HCT116 (cell line): Measurements from ENCODE around the gene BCKDHB. TPM values are rescaled to one million over a fixed set of nuclear protein-coding genes. Genes with fewer than 3 reads are reported as not detected.

Experiments
- ATAC-seq: fragments of 200-7000 bp; cut with Tn5 transposase; 2 replicates; pipeline ENCODE4 v1.9.1; 2020; ENCODE audit warnings: mild to moderate bottlenecking, moderate library complexity
- BruUV-seq: library from RNA; stranded (reverse); fragments of 400-500 nt; replicated peaks from 2 replicates; lab custom pipeline; 2021; lab: Mats Ljungman, UMichigan
- CTCF ChIA-PET: fragments of 300-600 bp; sonication (Branson Sonifier 250); formaldehyde crosslinking; loops from one replicate; lab custom pipeline; 2021; ENCODE audit warnings: antibody characterized with exemption; lab: Charles Lee
- POLR2A ChIA-PET: fragments of 300-600, 350-600 bp; sonication (Branson Sonifier 250); formaldehyde crosslinking; loops from one replicate; lab custom pipeline; 2021; ENCODE audit warnings: antibody characterized with exemption; lab: Charles Lee
- RAD21 ChIA-PET, 2 experiments: fragments of 300-600 bp; sonication (Branson Sonifier 250); formaldehyde crosslinking; loops; one replicate each; lab custom pipeline; 2023; ENCODE audit warnings: low total read pairs in 2 of 2; ENCODE audit not compliant: uncharacterized antibody in 2 of 2, unreplicated experiment in 2 of 2, low non-redundant PET in 1 of 2; lab: Charles Lee
- DNase-seq: peaks from one replicate; pipeline ENCODE4 v3.0.0-alpha.2; 2010; ENCODE audit warnings: low read depth, low spot score
- H2AFZ ChIP-seq: fragments of 200-600 bp; shearing (Covaris generic), sonication (generic); 2 replicates; pipeline ENCODE4 v1.6.1; 2017; ENCODE audit warnings: low read depth, mixed run types, mixed read lengths, antibody characterized with exemption, low read length; ENCODE audit not compliant: poor library complexity, severe bottlenecking
- H3K27ac ChIP-seq: 2 replicates; pipeline ENCODE4 v1.5.1; 2012; ENCODE audit warnings: low read depth, low read length
- H3K27me3 ChIP-seq: fragments of 200-600 bp; sonication (generic); 2 replicates; pipeline ENCODE4 v1.6.1; 2016; ENCODE audit warnings: mixed run types, low read length, mixed read lengths; ENCODE audit not compliant: insufficient read depth
- H3K36me3 ChIP-seq, 2 experiments: fragments of 200-500 bp in 1 of 2; fragments of 200-600 bp in 1 of 2; sonication (Bioruptor generic) in 1 of 2; sonication (generic) in 1 of 2; 2 replicates each; pipeline versions ENCODE4 v1.5.1 to v1.6.1; 2014 to 2016; ENCODE audit warnings: low read length in 2 of 2, inconsistent platforms in 1 of 2, mixed read lengths in 1 of 2, mixed run types in 1 of 2; ENCODE audit not compliant: insufficient read depth in 2 of 2, control insufficient read depth in 1 of 2
- H3K4me1 ChIP-seq, 2 experiments: fragments of 200-600 bp in 1 of 2; sonication (generic) in 1 of 2; 2 replicates each; pipeline versions ENCODE4 v1.5.1 to v1.6.1; 2012 to 2017; ENCODE audit warnings: low read length in 2 of 2, inconsistent platforms in 1 of 2, mild to moderate bottlenecking in 1 of 2, mixed read lengths in 1 of 2, mixed run types in 1 of 2, moderate library complexity in 1 of 2; ENCODE audit not compliant: insufficient read depth in 2 of 2, control insufficient read depth in 1 of 2
- H3K4me2 ChIP-seq: fragments of 200-600 bp; sonication (generic); 2 replicates; pipeline ENCODE4 v1.6.1; 2017; ENCODE audit warnings: mixed run types, low read length, mixed read lengths
- H3K4me3 ChIP-seq, 2 experiments: fragments of 200-600 bp in 1 of 2; sonication (generic) in 1 of 2; replicated peaks in 1 of 2; 2 replicates each; pipeline ENCODE4 v1.5.1; 2011 to 2016; ENCODE audit warnings: low read length in 2 of 2, control low read depth in 1 of 2, low read depth in 1 of 2, mild to moderate bottlenecking in 1 of 2, mixed read lengths in 1 of 2, mixed run types in 1 of 2
- H3K79me2 ChIP-seq: fragments of 200-600 bp; sonication (generic); 2 replicates; pipeline ENCODE4 v1.6.1; 2017; ENCODE audit warnings: mild to moderate bottlenecking, mixed run types, low read length, moderate library complexity, mixed read lengths; ENCODE audit not compliant: insufficient read depth
- H3K9ac ChIP-seq: fragments of 200-600 bp; sonication (generic); 2 replicates; pipeline ENCODE4 v1.6.1; 2016; ENCODE audit warnings: low read length, mixed read lengths
- H3K9me2 ChIP-seq: fragments of 200-600 bp; sonication (generic), shearing (Covaris generic); 2 replicates; pipeline ENCODE4 v1.6.1; 2017; ENCODE audit warnings: mixed run types, mild to moderate bottlenecking, moderate library complexity; ENCODE audit not compliant: insufficient read depth
- H3K9me3 ChIP-seq, 2 experiments: fragments of 200-500 bp in 1 of 2; fragments of 200-600 bp in 1 of 2; sonication (Bioruptor generic) in 1 of 2; sonication (generic) in 1 of 2; 2 replicates each; pipeline ENCODE4 v1.6.1; 2014 to 2017; ENCODE audit warnings: low read length in 2 of 2, mixed read lengths in 2 of 2, inconsistent platforms in 1 of 2, low read depth in 1 of 2, mild to moderate bottlenecking in 1 of 2, mixed run types in 1 of 2, moderate library complexity in 1 of 2; ENCODE audit not compliant: control insufficient read depth in 1 of 2, insufficient read depth in 1 of 2
- H4K20me1 ChIP-seq: fragments of 200-600 bp; sonication (generic), shearing (Covaris generic); 2 replicates; pipeline ENCODE4 v1.6.1; 2017; ENCODE audit warnings: mixed run types, mild to moderate bottlenecking, moderate library complexity; ENCODE audit not compliant: insufficient read depth
- ELF1 ChIP-seq: IDR thresholded peaks from 2 replicates; pipeline ENCODE4 v1.6.1; 2012; ENCODE audit warnings: low read depth, borderline replicate concordance
- EZH2 ChIP-seq: fragments of 200-600 bp; sonication (generic); IDR thresholded peaks from 2 replicates; pipeline ENCODE4 v1.6.1; 2017; ENCODE audit warnings: antibody characterized with exemption, mixed run types
- FOSL1 ChIP-seq: IDR thresholded peaks from 2 replicates; pipeline ENCODE4 v1.6.1; 2012; ENCODE audit warnings: low read depth
- JUND ChIP-seq: IDR thresholded peaks from 2 replicates; pipeline ENCODE4 v1.6.1; 2012
- POLR2AphosphoS5 ChIP-seq: IDR thresholded peaks from 2 replicates; pipeline ENCODE4 v1.6.1; 2011; ENCODE audit warnings: mild to moderate bottlenecking, low read depth, low read length, moderate library complexity
- SIN3A ChIP-seq: IDR thresholded peaks from 2 replicates; pipeline ENCODE4 v1.6.1; 2012; ENCODE audit warnings: low read depth
- SP1 ChIP-seq: IDR thresholded peaks from 2 replicates; pipeline ENCODE4 v1.6.1; 2012; ENCODE audit warnings: low read depth
- SRF ChIP-seq: IDR thresholded peaks from 2 replicates; pipeline ENCODE4 v1.6.1; 2012; ENCODE audit warnings: low read depth
- YY1 ChIP-seq: IDR thresholded peaks from 2 replicates; pipeline ENCODE4 v1.6.1; 2011; ENCODE audit warnings: low read length, low read depth, moderate library complexity, mild to moderate bottlenecking; ENCODE audit not compliant: insufficient replicate concordance; ENCODE audit errors: extremely low read depth
- ZFX ChIP-seq: fragments of 450-650 bp; IDR thresholded peaks from 2 replicates; pipeline ENCODE4 v1.6.1; 2017
- ZNF274 ChIP-seq: fragments of 200-500 bp; sonication (Bioruptor generic); IDR thresholded peaks from 2 replicates; pipeline ENCODE4 v1.6.1; 2014; ENCODE audit warnings: mild to moderate bottlenecking, low read depth, low read length, inconsistent platforms
- intact Hi-C: fragments of 100-400 bp; cut with micrococcal nuclease; formaldehyde crosslinking; loops from 2 replicates; pipeline ENCODE4 v1.10.0; 2022
- total RNA-seq: library from RNA; stranded (reverse); gene quantifications from one replicate; pipeline ENCODE4 v1.2.1, GENCODE V29; 2021; ENCODE audit not compliant: unreplicated experiment
- TF ChIP-seq, protein P1 (sequence below): IDR thresholded peaks from 2 replicates; pipeline ENCODE4 v1.6.1; 2011; ENCODE audit warnings: mild to moderate bottlenecking, low read length, moderate library complexity; ENCODE audit not compliant: insufficient replicate concordance; ENCODE audit errors: extremely low read depth
- TF ChIP-seq, protein P2 (sequence below): IDR thresholded peaks from 2 replicates; pipeline ENCODE4 v1.6.1; 2012
- TF ChIP-seq, protein P3 (sequence below), 3 experiments: fragments of 200-600 bp in 1 of 3; sonication (generic) in 1 of 3; IDR thresholded peaks in 2 of 3; conservative IDR thresholded peaks in 1 of 3; 2 replicates each; pipeline ENCODE4 v1.5.1; 2012 to 2017; ENCODE audit warnings: low read depth in 2 of 3, low read length in 2 of 3, antibody characterized with exemption in 1 of 3, borderline replicate concordance in 1 of 3, control low read depth in 1 of 3, mild to moderate bottlenecking in 1 of 3, mixed read lengths in 1 of 3, mixed run types in 1 of 3, moderate library complexity in 1 of 3; ENCODE audit not compliant: insufficient read depth in 1 of 3
- TF ChIP-seq, protein P4 (sequence below): IDR thresholded peaks from 2 replicates; pipeline ENCODE4 v1.6.1; 2012; ENCODE audit warnings: low read depth
- TF ChIP-seq, protein P5 (sequence below): IDR thresholded peaks from 2 replicates; pipeline ENCODE4 v1.6.1; 2012

Gene BCKDHB
- total RNA-seq, 1 experiment from 2014 or later: 11.2 TPM

DNA sequence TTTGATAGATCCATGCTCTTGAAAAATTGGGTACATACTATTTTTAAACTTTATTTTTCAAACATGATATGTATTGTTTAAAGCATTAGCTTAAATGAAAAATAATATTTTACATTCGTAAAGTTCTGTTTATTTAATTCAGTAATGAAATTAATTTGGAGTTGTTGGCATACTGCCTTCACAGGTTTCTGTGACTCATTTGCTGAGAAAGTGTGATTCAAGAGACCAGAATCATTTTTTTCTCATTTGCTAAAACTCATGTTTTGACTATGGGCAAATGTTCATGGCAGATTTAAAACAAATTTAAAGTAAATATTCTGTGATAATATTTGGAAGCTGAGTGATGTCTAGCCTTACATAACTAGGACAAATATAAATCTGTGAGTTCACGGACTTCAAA is 230.4 kb downstream of the BCKDHB start:
- H3K79me2 ChIP-seq: no peaks in the 10 kb centered on the region
- no peaks in the 10 kb centered on the region for H3K36me3 ChIP-seq
- POLR2A ChIA-PET: no interaction called here
- H3K9me2 ChIP-seq: no peaks in the 10 kb centered on the region
- no peak for TF ChIP-seq YY1
- TF ChIP-seq, protein P1, sequence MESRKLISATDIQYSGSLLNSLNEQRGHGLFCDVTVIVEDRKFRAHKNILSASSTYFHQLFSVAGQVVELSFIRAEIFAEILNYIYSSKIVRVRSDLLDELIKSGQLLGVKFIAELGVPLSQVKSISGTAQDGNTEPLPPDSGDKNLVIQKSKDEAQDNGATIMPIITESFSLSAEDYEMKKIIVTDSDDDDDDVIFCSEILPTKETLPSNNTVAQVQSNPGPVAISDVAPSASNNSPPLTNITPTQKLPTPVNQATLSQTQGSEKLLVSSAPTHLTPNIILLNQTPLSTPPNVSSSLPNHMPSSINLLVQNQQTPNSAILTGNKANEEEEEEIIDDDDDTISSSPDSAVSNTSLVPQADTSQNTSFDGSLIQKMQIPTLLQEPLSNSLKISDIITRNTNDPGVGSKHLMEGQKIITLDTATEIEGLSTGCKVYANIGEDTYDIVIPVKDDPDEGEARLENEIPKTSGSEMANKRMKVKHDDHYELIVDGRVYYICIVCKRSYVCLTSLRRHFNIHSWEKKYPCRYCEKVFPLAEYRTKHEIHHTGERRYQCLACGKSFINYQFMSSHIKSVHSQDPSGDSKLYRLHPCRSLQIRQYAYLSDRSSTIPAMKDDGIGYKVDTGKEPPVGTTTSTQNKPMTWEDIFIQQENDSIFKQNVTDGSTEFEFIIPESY: no peak
- TF ChIP-seq, protein P2, sequence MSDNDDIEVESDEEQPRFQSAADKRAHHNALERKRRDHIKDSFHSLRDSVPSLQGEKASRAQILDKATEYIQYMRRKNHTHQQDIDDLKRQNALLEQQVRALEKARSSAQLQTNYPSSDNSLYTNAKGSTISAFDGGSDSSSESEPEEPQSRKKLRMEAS: no peak
- TF ChIP-seq ZFX: no peak
- TF ChIP-seq SRF: no peak
- TF ChIP-seq ZNF274: no peak
- TF ChIP-seq, protein P3, sequence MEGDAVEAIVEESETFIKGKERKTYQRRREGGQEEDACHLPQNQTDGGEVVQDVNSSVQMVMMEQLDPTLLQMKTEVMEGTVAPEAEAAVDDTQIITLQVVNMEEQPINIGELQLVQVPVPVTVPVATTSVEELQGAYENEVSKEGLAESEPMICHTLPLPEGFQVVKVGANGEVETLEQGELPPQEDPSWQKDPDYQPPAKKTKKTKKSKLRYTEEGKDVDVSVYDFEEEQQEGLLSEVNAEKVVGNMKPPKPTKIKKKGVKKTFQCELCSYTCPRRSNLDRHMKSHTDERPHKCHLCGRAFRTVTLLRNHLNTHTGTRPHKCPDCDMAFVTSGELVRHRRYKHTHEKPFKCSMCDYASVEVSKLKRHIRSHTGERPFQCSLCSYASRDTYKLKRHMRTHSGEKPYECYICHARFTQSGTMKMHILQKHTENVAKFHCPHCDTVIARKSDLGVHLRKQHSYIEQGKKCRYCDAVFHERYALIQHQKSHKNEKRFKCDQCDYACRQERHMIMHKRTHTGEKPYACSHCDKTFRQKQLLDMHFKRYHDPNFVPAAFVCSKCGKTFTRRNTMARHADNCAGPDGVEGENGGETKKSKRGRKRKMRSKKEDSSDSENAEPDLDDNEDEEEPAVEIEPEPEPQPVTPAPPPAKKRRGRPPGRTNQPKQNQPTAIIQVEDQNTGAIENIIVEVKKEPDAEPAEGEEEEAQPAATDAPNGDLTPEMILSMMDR (IDR thresholded peaks at IDR 0.05 in 2 of 3, conservative IDR thresholded peaks at IDR 0.05 in 1 of 3; ENCODE audit: borderline replicate concordance in 1 of 3, insufficient read depth in 1 of 3, low read depth in 2 of 3, low read length in 2 of 3): no peak
- no peak for TF ChIP-seq FOSL1
- TF ChIP-seq EZH2: no peak
- TF ChIP-seq SP1: no peak
- no peak for TF ChIP-seq JUND
- TF ChIP-seq, protein P4, sequence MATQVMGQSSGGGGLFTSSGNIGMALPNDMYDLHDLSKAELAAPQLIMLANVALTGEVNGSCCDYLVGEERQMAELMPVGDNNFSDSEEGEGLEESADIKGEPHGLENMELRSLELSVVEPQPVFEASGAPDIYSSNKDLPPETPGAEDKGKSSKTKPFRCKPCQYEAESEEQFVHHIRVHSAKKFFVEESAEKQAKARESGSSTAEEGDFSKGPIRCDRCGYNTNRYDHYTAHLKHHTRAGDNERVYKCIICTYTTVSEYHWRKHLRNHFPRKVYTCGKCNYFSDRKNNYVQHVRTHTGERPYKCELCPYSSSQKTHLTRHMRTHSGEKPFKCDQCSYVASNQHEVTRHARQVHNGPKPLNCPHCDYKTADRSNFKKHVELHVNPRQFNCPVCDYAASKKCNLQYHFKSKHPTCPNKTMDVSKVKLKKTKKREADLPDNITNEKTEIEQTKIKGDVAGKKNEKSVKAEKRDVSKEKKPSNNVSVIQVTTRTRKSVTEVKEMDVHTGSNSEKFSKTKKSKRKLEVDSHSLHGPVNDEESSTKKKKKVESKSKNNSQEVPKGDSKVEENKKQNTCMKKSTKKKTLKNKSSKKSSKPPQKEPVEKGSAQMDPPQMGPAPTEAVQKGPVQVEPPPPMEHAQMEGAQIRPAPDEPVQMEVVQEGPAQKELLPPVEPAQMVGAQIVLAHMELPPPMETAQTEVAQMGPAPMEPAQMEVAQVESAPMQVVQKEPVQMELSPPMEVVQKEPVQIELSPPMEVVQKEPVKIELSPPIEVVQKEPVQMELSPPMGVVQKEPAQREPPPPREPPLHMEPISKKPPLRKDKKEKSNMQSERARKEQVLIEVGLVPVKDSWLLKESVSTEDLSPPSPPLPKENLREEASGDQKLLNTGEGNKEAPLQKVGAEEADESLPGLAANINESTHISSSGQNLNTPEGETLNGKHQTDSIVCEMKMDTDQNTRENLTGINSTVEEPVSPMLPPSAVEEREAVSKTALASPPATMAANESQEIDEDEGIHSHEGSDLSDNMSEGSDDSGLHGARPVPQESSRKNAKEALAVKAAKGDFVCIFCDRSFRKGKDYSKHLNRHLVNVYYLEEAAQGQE: no peak
- TF ChIP-seq SIN3A: no peak
- no peak for TF ChIP-seq POLR2AphosphoS5
- TF ChIP-seq, protein P5, sequence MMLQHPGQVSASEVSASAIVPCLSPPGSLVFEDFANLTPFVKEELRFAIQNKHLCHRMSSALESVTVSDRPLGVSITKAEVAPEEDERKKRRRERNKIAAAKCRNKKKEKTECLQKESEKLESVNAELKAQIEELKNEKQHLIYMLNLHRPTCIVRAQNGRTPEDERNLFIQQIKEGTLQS: no peak
- TF ChIP-seq ELF1: no peak
- TF ChIP-seq, all 23 proteins: peak for 0
- no peak overlapping the region for H3K27ac ChIP-seq
- CTCF ChIA-PET: no interaction called here
- no peak overlapping the region for H3K4me2 ChIP-seq
- H3K4me1 ChIP-seq: no peaks in the 10 kb centered on the region
- H3K9me3 ChIP-seq: no peaks in the 10 kb centered on the region
- RAD21 ChIA-PET: no interaction called here
- no peaks in the 10 kb centered on the region for H3K27me3 ChIP-seq
- H2AFZ ChIP-seq: no peak overlapping the region
- DNase-seq: no peak
- BruUV-seq: no TSS peak
- no peak for ATAC-seq
- intact Hi-C loops: loop anchor here (5.0 to 10.0 kb wide), 3 partner anchors 120 to 1415 kb away; partner anchors contain the start of gene TENT5A
- H3K4me3 ChIP-seq: no peak overlapping the region
- H3K9ac ChIP-seq: no peak overlapping the region
- H4K20me1 ChIP-seq: no peaks in the 10 kb centered on the region
